Spleen (tissue), 11 donors: ENCODE data around the gene IRF2. TPM values are rescaled to one million over a fixed set of nuclear protein-coding genes. Genes with fewer than 3 reads are reported as not detected.
A peak's percentile ranks its signal among the peaks of the same experiment; 100 is the strongest.

Experiments
- DNase-seq: peaks from one replicate; pipeline ENCODE4 v3.0.0-alpha.2; 2020
- H3K27ac ChIP-seq, 8 donors: fragments of 200-600 bp; sonication (generic) in 7 of 8; 1 replicate in 4 of 8; 2 replicates in 4 of 8; pipeline versions ENCODE4 v1.5.0 to v1.8.0; 2016 to 2021; ENCODE audit warnings: inconsistent platforms in 4 of 8, mild to moderate bottlenecking in 4 of 8, moderate library complexity in 1 of 8
- H3K27me3 ChIP-seq, 7 donors: fragments of 200-600 bp; sonication (generic) in 6 of 7; replicated peaks in 1 of 7; 1 replicate in 4 of 7; 2 replicates in 3 of 7; pipeline versions ENCODE4 v1.5.0 to v1.8.0; 2016 to 2021; ENCODE audit warnings: inconsistent platforms in 3 of 7, mild to moderate bottlenecking in 1 of 7
- H3K36me3 ChIP-seq, 6 donors: fragments of 200-600 bp; sonication (generic) in 5 of 6; 1 replicate in 4 of 6; 2 replicates in 2 of 6; pipeline versions ENCODE4 v1.5.0 to v1.8.0; 2016 to 2021; ENCODE audit warnings: inconsistent platforms in 2 of 6
- H3K4me1 ChIP-seq, 6 donors: fragments of 200-600 bp; sonication (generic) in 5 of 6; 1 replicate in 3 of 6; 2 replicates in 3 of 6; pipeline versions ENCODE4 v1.5.0 to v1.8.0; 2016 to 2021; ENCODE audit warnings: inconsistent platforms in 3 of 6
- H3K4me3 ChIP-seq, 8 donors: fragments of 200-600 bp; sonication (generic) in 7 of 8; 1 replicate in 4 of 8; 2 replicates in 4 of 8; pipeline versions ENCODE4 v1.5.0 to v1.8.0; 2016 to 2021; ENCODE audit warnings: inconsistent platforms in 4 of 8, mild to moderate bottlenecking in 4 of 8, moderate library complexity in 2 of 8
- H3K9me3 ChIP-seq, 8 donors: fragments of 200-600 bp; sonication (generic) in 7 of 8; 1 replicate in 4 of 8; 2 replicates in 4 of 8; pipeline versions ENCODE4 v1.5.0 to v1.8.0; 2016 to 2021; ENCODE audit warnings: inconsistent platforms in 4 of 8
- POLR2A ChIP-seq, 3 donors: fragments of 450-650 bp; IDR thresholded peaks; one replicate each; pipeline ENCODE4 v1.5.1; 2017; ENCODE audit warnings: antibody characterized with exemption in 3 of 3, mild to moderate bottlenecking in 1 of 3
- POLR2AphosphoS5 ChIP-seq, 3 donors: sonication (generic); formaldehyde crosslinking; IDR thresholded peaks; one replicate each; pipeline ENCODE4 v1.5.1; 2017; ENCODE audit warnings: antibody characterized with exemption in 3 of 3
- WGBS, 5 donors: extraction: QIAGEN DNeasy Blood & Tissue Kit in 3 of 5; methylation state at CpG; one replicate each; pipeline versions ENCODE4 v1.1.5 to v1.1.7; 2013 to 2018; 5-methylcytosine and 5-hydroxymethylcytosine counted together
- intact Hi-C: fragments of 100-400 bp; cut with DNase I; formaldehyde crosslinking; loops from one replicate; pipeline ENCODE4 v1.15.0; 2023; ENCODE audit warnings: low total_unique reads
- polyA plus RNA-seq, 3 donors: library from polyadenylated mRNA; stranded (reverse); fragments of 200-250 nt; gene quantifications; one replicate each; pipeline ENCODE4 v1.2.1, GENCODE V29; 2013
- total RNA-seq, 7 donors: library from RNA; depleted of rRNA in 3 of 7; stranded (reverse); fragments of >200 nt in 3 of 7; fragmentation: NEBNext Ultra II Directional in 4 of 7; extraction: Animal tissue kit (Norgen Biotek cat#: 25700) in 4 of 7; gene quantifications; one replicate each; pipeline versions ENCODE4 v1.1.0 to v1.2.1, GENCODE V29; 2016 to 2021
- TF ChIP-seq, protein P1 (sequence below), 11 experiments: fragments of 200-600 bp in 7 of 11; fragments of 450-650 bp in 4 of 11; sonication (generic) in 4 of 11; IDR thresholded peaks in 8 of 11; conservative IDR thresholded peaks in 3 of 11; 1 replicate in 7 of 11; 2 replicates in 4 of 11; pipeline versions ENCODE4 v1.4.0 to v1.8.0; 2016 to 2021; ENCODE audit warnings: antibody characterized with exemption in 11 of 11, inconsistent platforms in 4 of 11, mild to moderate bottlenecking in 1 of 11
- donor health status: healthy with polysubstance abuse.
- donor health status: DM: no; HTN: no; CAD: no; lungs with moderate emphysema.
- donor health status: DM: no; HTN: no; CAD: no.
- donor health status: Bipolar disorder and iron deficiency.
- donor health status: healthy.
- donor health status: DM: no; HTN: no; CAD: no.
- donor health status: DM: yes; HTN: yes; CAD: no.

Gene IRF2
- total and polyA plus RNA-seq, 10 donors: 27.1 to 101 (median 87.2) TPM

DNA sequence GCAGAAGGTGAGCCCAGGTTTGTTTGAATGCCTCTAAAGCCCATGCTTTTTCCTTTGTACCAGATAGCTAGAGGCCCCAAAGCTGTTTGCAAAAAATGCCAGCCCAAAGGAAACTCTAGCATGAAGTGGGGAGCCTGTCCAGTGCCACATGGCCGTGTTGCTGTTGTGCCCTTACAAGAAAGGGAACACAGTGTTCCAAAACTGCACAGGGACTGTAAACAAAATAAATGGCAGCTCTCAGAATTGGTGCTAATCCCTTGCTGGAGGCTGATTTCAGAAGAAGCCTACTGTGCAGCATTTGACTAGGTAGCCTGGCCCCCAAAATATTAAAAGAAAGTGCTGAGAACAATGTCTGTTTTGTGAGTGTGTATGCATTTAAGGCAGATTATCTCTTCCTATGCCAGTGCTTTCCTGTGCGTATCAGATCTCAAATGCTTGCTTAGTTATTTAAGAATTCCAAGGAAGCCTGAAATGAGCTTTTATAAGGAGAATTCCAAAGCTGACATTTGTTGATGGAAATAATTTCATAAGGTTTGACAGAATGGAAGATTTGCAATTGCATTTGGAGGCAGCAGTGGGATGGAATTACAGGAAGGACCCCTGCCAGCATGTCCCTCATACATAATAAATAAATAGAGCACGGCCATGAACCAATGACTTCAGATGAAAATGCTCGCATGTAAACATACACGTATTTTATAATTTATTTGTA, 115.7 kb downstream of the IRF2 start:
- Histone ChIP-seq H3K27ac (peak overlapping the region in 6 of 8 donors; percentile 34 to 96 (median 86)), H3K4me1 (peaks cover 19 to 58% (median 31%) of the 10 kb centered on the region in 6 donors), H3K27me3 (no peaks in the 10 kb centered on the region), H3K9me3 (peaks cover 0 to 9% (median 0%) of the 10 kb centered on the region in 8 donors), H3K4me3 (no peak overlapping the region), H3K36me3 (no peaks in the 10 kb centered on the region)
- DNase-seq: no peak
- 76 to 88% (median 85%) methylated on average over 5 of the region's 5 CpGs for WGBS, 5 donors
- TF ChIP-seq POLR2AphosphoS5 (IDR thresholded peaks at IDR 0.05) (no peak), POLR2A (IDR thresholded peaks at IDR 0.05) (no peak)
- intact Hi-C loops: no loop called here

DNA sequence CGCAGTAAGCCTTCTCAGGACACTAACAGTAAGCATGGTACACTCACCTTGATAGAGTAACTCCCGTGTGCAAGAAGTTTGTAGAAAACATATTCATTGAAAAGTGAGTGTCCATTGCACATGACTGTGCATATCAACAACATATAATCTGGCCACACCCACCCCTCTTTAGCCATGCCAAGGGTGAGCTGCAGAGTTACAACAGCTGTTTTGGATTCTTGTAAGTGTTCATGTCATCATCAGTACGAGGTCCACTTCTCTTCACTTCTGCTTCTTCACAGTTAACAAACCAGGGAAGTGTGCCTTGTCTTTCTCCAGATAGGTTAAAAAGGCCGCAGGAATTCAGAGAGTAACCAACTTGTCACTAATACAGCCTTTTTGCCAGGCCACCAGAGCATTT, 116.6 kb downstream of the IRF2 start:
- H3K9me3 ChIP-seq: peaks cover 0 to 9% (median 0%) of the 10 kb centered on the region in 8 donors
- H3K27me3 ChIP-seq: no peaks in the 10 kb centered on the region
- peak overlapping the region in 6 of 8 donors; percentile 34 to 96 (median 86) for H3K27ac ChIP-seq
- no peaks in the 10 kb centered on the region for H3K36me3 ChIP-seq
- TF ChIP-seq, protein P1, sequence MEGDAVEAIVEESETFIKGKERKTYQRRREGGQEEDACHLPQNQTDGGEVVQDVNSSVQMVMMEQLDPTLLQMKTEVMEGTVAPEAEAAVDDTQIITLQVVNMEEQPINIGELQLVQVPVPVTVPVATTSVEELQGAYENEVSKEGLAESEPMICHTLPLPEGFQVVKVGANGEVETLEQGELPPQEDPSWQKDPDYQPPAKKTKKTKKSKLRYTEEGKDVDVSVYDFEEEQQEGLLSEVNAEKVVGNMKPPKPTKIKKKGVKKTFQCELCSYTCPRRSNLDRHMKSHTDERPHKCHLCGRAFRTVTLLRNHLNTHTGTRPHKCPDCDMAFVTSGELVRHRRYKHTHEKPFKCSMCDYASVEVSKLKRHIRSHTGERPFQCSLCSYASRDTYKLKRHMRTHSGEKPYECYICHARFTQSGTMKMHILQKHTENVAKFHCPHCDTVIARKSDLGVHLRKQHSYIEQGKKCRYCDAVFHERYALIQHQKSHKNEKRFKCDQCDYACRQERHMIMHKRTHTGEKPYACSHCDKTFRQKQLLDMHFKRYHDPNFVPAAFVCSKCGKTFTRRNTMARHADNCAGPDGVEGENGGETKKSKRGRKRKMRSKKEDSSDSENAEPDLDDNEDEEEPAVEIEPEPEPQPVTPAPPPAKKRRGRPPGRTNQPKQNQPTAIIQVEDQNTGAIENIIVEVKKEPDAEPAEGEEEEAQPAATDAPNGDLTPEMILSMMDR (IDR thresholded peaks at IDR 0.05 in 8 of 11, conservative IDR thresholded peaks at IDR 0.05 in 3 of 11): no peak
- TF ChIP-seq POLR2A (IDR thresholded peaks at IDR 0.05) (no peak), POLR2AphosphoS5 (IDR thresholded peaks at IDR 0.05) (peak in 1 of 3 donors; percentile 58)
- no peak overlapping the region for H3K4me3 ChIP-seq
- H3K4me1 ChIP-seq: peaks cover 23 to 60% (median 35%) of the 10 kb centered on the region in 6 donors
- intact Hi-C loops: no loop called here
- 80 to 91% (median 85%) methylated on average over 4 of the region's 4 CpGs for WGBS, 5 donors
- DNase-seq: no peak

DNA sequence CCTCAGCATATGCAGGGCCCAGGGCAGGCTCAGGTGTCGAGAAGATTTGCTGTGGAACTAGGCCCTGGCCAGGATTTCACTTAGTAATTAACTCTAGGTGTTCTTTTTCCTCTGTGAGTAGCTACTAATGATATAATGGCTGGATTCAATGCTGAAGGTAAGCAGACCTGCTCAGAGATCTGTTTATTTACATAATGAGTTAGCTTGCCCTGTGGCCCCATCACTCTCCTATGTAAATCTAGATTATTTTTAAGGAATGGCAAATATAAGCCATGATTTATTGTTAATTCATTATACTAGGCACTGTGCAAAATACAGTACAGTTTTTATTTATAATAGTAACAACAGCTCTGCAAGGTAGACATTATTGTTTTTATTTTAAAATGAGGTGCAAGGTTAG, 117.2 kb downstream of the IRF2 start:
- H3K4me3 ChIP-seq: no peak overlapping the region
- intact Hi-C loops: no loop called here
- peaks cover 0 to 9% (median 0%) of the 10 kb centered on the region in 8 donors for H3K9me3 ChIP-seq
- peak overlapping the region in 5 of 8 donors; percentile 45 to 96 (median 88) for H3K27ac ChIP-seq
- no peak for DNase-seq
- H3K36me3 ChIP-seq: no peaks in the 10 kb centered on the region
- peaks cover 23 to 66% (median 35%) of the 10 kb centered on the region in 6 donors for H3K4me1 ChIP-seq
- WGBS, 5 donors: 94 to 100% (median 100%) methylated on average over 1 of the region's 1 CpG
- TF ChIP-seq POLR2AphosphoS5 (IDR thresholded peaks at IDR 0.05) (no peak), POLR2A (IDR thresholded peaks at IDR 0.05) (no peak)
- TF ChIP-seq, protein P1 (IDR thresholded peaks at IDR 0.05 in 8 of 11, conservative IDR thresholded peaks at IDR 0.05 in 3 of 11): no peak
- H3K27me3 ChIP-seq: no peaks in the 10 kb centered on the region

DNA sequence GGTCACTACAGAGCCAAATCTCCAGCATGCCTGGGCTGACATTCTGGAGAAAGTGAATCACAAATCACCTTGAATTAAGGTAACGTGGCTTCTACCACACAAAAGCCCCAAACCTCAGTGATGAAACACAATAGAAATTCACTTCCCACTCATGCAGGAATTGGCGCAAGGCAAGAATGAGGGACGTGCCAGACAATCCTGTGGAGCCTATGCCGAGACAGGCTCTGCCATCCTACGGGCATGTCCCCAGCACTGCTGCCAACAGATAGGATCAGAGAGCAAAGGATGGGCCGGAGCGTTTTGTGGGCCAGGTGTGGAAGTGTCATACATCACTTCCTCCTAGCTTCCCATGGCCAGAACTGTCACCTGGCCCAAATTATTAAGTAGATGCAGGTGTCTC, 118.0 kb downstream of the IRF2 start:
- no peak for DNase-seq
- Histone ChIP-seq H3K36me3 (no peaks in the 10 kb centered on the region), H3K27ac (peak overlapping the region in 7 of 8 donors; percentile 83 to 96 (median 87)), H3K4me3 (no peak overlapping the region), H3K27me3 (no peaks in the 10 kb centered on the region), H3K4me1 (peaks cover 23 to 71% (median 35%) of the 10 kb centered on the region in 6 donors), H3K9me3 (peaks cover 0 to 9% (median 0%) of the 10 kb centered on the region in 8 donors)
- intact Hi-C loops: no loop called here
- 70 to 88% (median 85%) methylated on average over 7 of the region's 7 CpGs for WGBS, 5 donors
- TF ChIP-seq, protein P1 (IDR thresholded peaks at IDR 0.05 in 8 of 11, conservative IDR thresholded peaks at IDR 0.05 in 3 of 11): no peak
- TF ChIP-seq POLR2A (IDR thresholded peaks at IDR 0.05) (no peak), POLR2AphosphoS5 (IDR thresholded peaks at IDR 0.05) (no peak)
